Hepatocyte (in vitro differentiated cells): Measurements from ENCODE around the gene LARP6. TPM values are rescaled to one million over a fixed set of nuclear protein-coding genes. Genes with fewer than 3 reads are reported as not detected.
"Not testable (repeated sequence)": the region's sequence is repeated elsewhere in the genome, so short reads cannot be mapped to it uniquely, and the experiment has no call there.

ENCODE experiments used
- DNase-seq: peaks from one replicate; pipeline ENCODE4 v3.0.0-alpha.2; 2016; ENCODE audit warnings: low spot score
- H2AFZ ChIP-seq: fragments of 200-600 bp; sonication (generic); 2 replicates; pipeline ENCODE4 v1.6.0; 2016; ENCODE audit warnings: antibody characterized with exemption, mild to moderate bottlenecking
- H3K27ac ChIP-seq: fragments of 200-600 bp; sonication (generic); 2 replicates; pipeline ENCODE4 v1.5.1; 2016; ENCODE audit warnings: mild to moderate bottlenecking
- H3K27me3 ChIP-seq: fragments of 200-600 bp; sonication (generic); 2 replicates; pipeline ENCODE4 v1.6.1; 2016
- H3K36me3 ChIP-seq: fragments of 200-600 bp; sonication (generic); replicated peaks from 2 replicates; pipeline ENCODE4 v1.5.1; 2016; ENCODE audit warnings: low read depth; ENCODE audit not compliant: insufficient read depth
- H3K4me1 ChIP-seq: fragments of 200-600 bp; sonication (generic); 2 replicates; pipeline ENCODE4 v1.5.1; 2016; ENCODE audit warnings: mild to moderate bottlenecking, moderate library complexity; ENCODE audit not compliant: insufficient read depth
- H3K4me2 ChIP-seq: fragments of 200-600 bp; sonication (generic); 2 replicates; pipeline ENCODE4 v1.6.0; 2016
- H3K4me3 ChIP-seq: fragments of 200-600 bp; sonication (generic); 2 replicates; pipeline ENCODE4 v1.5.1; 2016; ENCODE audit warnings: mild to moderate bottlenecking
- H3K79me2 ChIP-seq: fragments of 200-600 bp; sonication (generic); 2 replicates; pipeline ENCODE4 v1.6.0; 2017; ENCODE audit warnings: mild to moderate bottlenecking
- H3K9me2 ChIP-seq: fragments of 200-600 bp; sonication (generic); replicated peaks from 2 replicates; pipeline ENCODE4 v1.6.0; 2017; ENCODE audit warnings: mild to moderate bottlenecking; ENCODE audit not compliant: insufficient read depth
- H3K9me3 ChIP-seq: fragments of 200-600 bp; sonication (generic); 2 replicates; pipeline ENCODE4 v1.5.1; 2016; ENCODE audit warnings: low read depth, mild to moderate bottlenecking
- H4K20me1 ChIP-seq: fragments of 200-600 bp; sonication (generic); 2 replicates; pipeline ENCODE4 v1.6.0; 2016; ENCODE audit warnings: mild to moderate bottlenecking; ENCODE audit not compliant: insufficient read depth, poor library complexity, severe bottlenecking
- CTCF ChIP-seq: fragments of 200-600 bp; sonication (generic); IDR thresholded peaks from 2 replicates; pipeline ENCODE4 v1.5.1; 2016; ENCODE audit warnings: antibody characterized with exemption, mild to moderate bottlenecking; ENCODE audit not compliant: poor library complexity
- EZH2 ChIP-seq: fragments of 200-600 bp; sonication (generic); IDR thresholded peaks from 2 replicates; pipeline ENCODE4 v1.6.1; 2016; ENCODE audit warnings: antibody characterized with exemption, mild to moderate bottlenecking, borderline replicate concordance
- EZH2phosphoT487 ChIP-seq: fragments of 200-600 bp; sonication (generic); IDR thresholded peaks from one replicate; pipeline ENCODE4 v1.6.1; 2018; ENCODE audit warnings: antibody characterized with exemption, mild to moderate bottlenecking, low read depth, moderate library complexity; ENCODE audit not compliant: unreplicated experiment, severe bottlenecking
- WGBS: methylation state at CpG from one replicate; pipeline ENCODE4 v1.1.6; 2016; ENCODE audit warnings: low lambda C conversion rate; ENCODE audit errors: missing lambda C conversion rate; 5-methylcytosine and 5-hydroxymethylcytosine counted together
- polyA plus RNA-seq: library from polyadenylated mRNA; unstranded; fragments of >200 nt; fragmentation: Nextera tagmentation; extraction: Ambion mirVana; gene quantifications from 2 replicates; pipeline ENCODE4 v1.2.1, GENCODE V29; 2016
- total RNA-seq: library from RNA; depleted of rRNA; stranded (reverse); fragments of >200 nt; gene quantifications from 2 replicates; pipeline ENCODE4 v1.2.3, GENCODE V29; 2014

The LARP6 gene
- total and polyA plus RNA-seq, 2 experiments from 2014 or later: 45.9 to 50.0 TPM

- H3K4me1 ChIP-seq: no peaks in the 10 kb centered on the region
- no peak overlapping the region for H2AFZ ChIP-seq
- H3K27ac ChIP-seq: no peak overlapping the region
- TF ChIP-seq EZH2phosphoT487: no peak
- TF ChIP-seq CTCF: no peak
- TF ChIP-seq EZH2: no peak
- no peaks in the 10 kb centered on the region for H3K79me2 ChIP-seq
- no peak for DNase-seq
- H3K9me2 ChIP-seq: no peaks in the 10 kb centered on the region
- no peaks in the 10 kb centered on the region for H3K9me3 ChIP-seq
- no peaks in the 10 kb centered on the region for H3K36me3 ChIP-seq
- H3K4me3 ChIP-seq: no peak overlapping the region
- H3K4me2 ChIP-seq: no peak overlapping the region
- no peaks in the 10 kb centered on the region for H3K27me3 ChIP-seq
- no peaks in the 10 kb centered on the region for H4K20me1 ChIP-seq
Observed at GRCh38 chr15:70820214-70820613, 33.7 kb downstream of the LARP6 start.

GRCh38 chr15:70818580-70818979 lies 35.4 kb downstream of the LARP6 start:
- TF ChIP-seq EZH2 (no peak), CTCF (no peak), EZH2phosphoT487 (no peak)
- Histone ChIP-seq H2AFZ (no peak overlapping the region), H3K4me3 (no peak overlapping the region), H3K4me2 (no peak overlapping the region), H3K4me1 (no peaks in the 10 kb centered on the region), H3K79me2 (no peaks in the 10 kb centered on the region), H3K27ac (no peak overlapping the region), H4K20me1 (no peaks in the 10 kb centered on the region), H3K27me3 (no peaks in the 10 kb centered on the region), H3K9me3 (no peaks in the 10 kb centered on the region), H3K36me3 (no peaks in the 10 kb centered on the region), H3K9me2 (no peaks in the 10 kb centered on the region)
- 96% methylated on average over 2 of the region's 2 CpGs for WGBS
- DNase-seq: no peak

- Histone ChIP-seq H3K4me2 (no peak overlapping the region), H4K20me1 (no peaks in the 10 kb centered on the region), H3K36me3 (no peaks in the 10 kb centered on the region), H3K79me2 (no peaks in the 10 kb centered on the region), H3K27ac (no peak overlapping the region), H3K4me3 (no peak overlapping the region), H3K9me2 (no peaks in the 10 kb centered on the region), H3K4me1 (no peaks in the 10 kb centered on the region), H3K9me3 (no peaks in the 10 kb centered on the region), H3K27me3 (no peaks in the 10 kb centered on the region), H2AFZ (no peak overlapping the region)
- DNase-seq: no peak
- TF ChIP-seq EZH2 (no peak), EZH2phosphoT487 (no peak), CTCF (no peak)
Observed at GRCh38 chr15:70817266-70817665, 36.7 kb downstream of the LARP6 start.

GRCh38 chr15:70815604-70816003 lies 38.4 kb downstream of the LARP6 start:
- TF ChIP-seq EZH2: no peak
- TF ChIP-seq EZH2phosphoT487: no peak
- no peak for TF ChIP-seq CTCF
- H2AFZ ChIP-seq: peak overlapping the region; percentile 27
- H3K4me2 ChIP-seq: no peak overlapping the region
- no peaks in the 10 kb centered on the region for H3K9me2 ChIP-seq
- no peak overlapping the region for H3K27ac ChIP-seq
- H3K9me3 ChIP-seq: no peaks in the 10 kb centered on the region
- H4K20me1 ChIP-seq: no peaks in the 10 kb centered on the region
- 55% methylated on average over 5 of the region's 5 CpGs for WGBS
- H3K4me3 ChIP-seq: no peak overlapping the region
- no peaks in the 10 kb centered on the region for H3K4me1 ChIP-seq
- H3K36me3 ChIP-seq: no peaks in the 10 kb centered on the region
- H3K27me3 ChIP-seq: no peaks in the 10 kb centered on the region
- no peak for DNase-seq
- H3K79me2 ChIP-seq: no peaks in the 10 kb centered on the region

GRCh38 chr15:70815011-70815410 lies 38.9 kb downstream of the LARP6 start:
- WGBS: 64% methylated on average over 4 of the region's 4 CpGs
- H3K79me2 ChIP-seq, H3K27me3 ChIP-seq, H3K4me1 ChIP-seq, H3K9me2 ChIP-seq, H3K27ac ChIP-seq, H4K20me1 ChIP-seq, H3K36me3 ChIP-seq, DNase-seq, H3K4me3 ChIP-seq, H3K4me2 ChIP-seq, H3K9me3 ChIP-seq, H2AFZ ChIP-seq: not testable (repeated sequence)
